ENCODE data around the gene CLIC6. TPM values are rescaled to one million over a fixed set of nuclear protein-coding genes. Genes with fewer than 3 reads are reported as not detected.

CLIC6 gene
- total and polyA plus RNA-seq, 2 experiments from 2014 or later, result 1.1 to 1.5 TPM

- DNase-seq (ENCODE audit: low spot score) (no peak), ATAC-seq (no peak)
- H3K4me1 ChIP-seq (ENCODE audit: insufficient read depth), result no peaks in the 10 kb centered on the region
- Mint-ChIP-seq H3K27me3 (ENCODE audit: insufficient read depth, low read depth, poor library complexity) (peaks cover 5% of the 10 kb centered on the region), H3K4me3 (no peak overlapping the region), H3K9me3 (peaks cover 5% of the 10 kb centered on the region; the same call in 2 of the 3 replicates), H3K27ac (no peak overlapping the region), H3K4me1 (no peaks in the 10 kb centered on the region), H3K36me3 (ENCODE audit: low read depth) (no peaks in the 10 kb centered on the region; the same call in 2 of the 3 replicates)
- no peaks in the 10 kb centered on the region for H3K36me3 ChIP-seq (ENCODE audit: insufficient read depth)
- no peaks in the 10 kb centered on the region for H3K79me2 ChIP-seq (replicated peaks; ENCODE audit: insufficient read depth)
- peaks cover 4% of the 10 kb centered on the region; the same call in 1 of the 2 replicates for H3K9me2 ChIP-seq (ENCODE audit: insufficient read depth)
- H3F3A ChIP-seq (replicated peaks; ENCODE audit: low read depth), result no peaks in the 10 kb centered on the region
- no peak overlapping the region for H3K27ac ChIP-seq (ENCODE audit: low read depth)
- H2AFZ ChIP-seq, result no peak overlapping the region
- TF ChIP-seq CTCF (conservative IDR thresholded peaks at IDR 0.05; ENCODE audit: low read depth in 2 of 2) (no peak), JUNB (IDR thresholded peaks at IDR 0.05; ENCODE audit: unreplicated experiment) (no peak)
- H3K4me3 ChIP-seq, result no peak overlapping the region
- H4K20me1 ChIP-seq (replicated peaks; ENCODE audit: insufficient read depth), result no peaks in the 10 kb centered on the region
- H3K4me2 ChIP-seq, result no peak overlapping the region
- H3K27me3 ChIP-seq (ENCODE audit: insufficient read depth), result no peaks in the 10 kb centered on the region
Measured at GRCh38 chr21:34653522-34653921, 15.3 kb upstream of the CLIC6 start.

GRCh38 chr21:34661848-34662247, 6.9 kb upstream of the CLIC6 start:
- Histone ChIP-seq H3F3A (replicated peaks; ENCODE audit: low read depth) (no peaks in the 10 kb centered on the region), H4K20me1 (replicated peaks; ENCODE audit: insufficient read depth) (0 out of 2 replicates have a peak, but pooled peaks cover 4% of the 10 kb centered on the region), H3K4me2 (no peak overlapping the region), H3K27me3 (ENCODE audit: insufficient read depth) (peaks cover 5% of the 10 kb centered on the region), H3K4me3 (no peak overlapping the region), H3K79me2 (replicated peaks; ENCODE audit: insufficient read depth) (no peaks in the 10 kb centered on the region), H2AFZ (no peak overlapping the region), H3K27ac (ENCODE audit: low read depth) (no peak overlapping the region), H3K9me2 (ENCODE audit: insufficient read depth) (0 out of 2 replicates have a peak, but pooled peaks cover 9% of the 10 kb centered on the region), H3K4me1 (ENCODE audit: insufficient read depth) (no peaks in the 10 kb centered on the region), H3K36me3 (ENCODE audit: insufficient read depth) (no peaks in the 10 kb centered on the region; the same call in 1 of the 2 replicates)
- Mint-ChIP-seq H3K4me3 (no peak overlapping the region), H3K27ac (no peak overlapping the region), H3K9me3 (peaks cover 3% of the 10 kb centered on the region; the same call in 1 of the 3 replicates), H3K36me3 (ENCODE audit: low read depth) (no peaks in the 10 kb centered on the region), H3K27me3 (ENCODE audit: insufficient read depth, low read depth, poor library complexity) (no peaks in the 10 kb centered on the region), H3K4me1 (no peaks in the 10 kb centered on the region)
- TF ChIP-seq NANOG (IDR thresholded peaks at IDR 0.05; ENCODE audit: borderline replicate concordance), result no peak
- no peak for TF ChIP-seq ETS1 (IDR thresholded peaks at IDR 0.05)
- TF ChIP-seq ZNF331 (CRISPR knock-in tag; IDR thresholded peaks at IDR 0.05; ENCODE audit: low read depth), result no peak
- no peak for TF ChIP-seq ZNF114 (CRISPR knock-in tag; IDR thresholded peaks at IDR 0.05)
- TF ChIP-seq CTCF (conservative IDR thresholded peaks at IDR 0.05; ENCODE audit: low read depth in 2 of 2), result no peak
- no peak for TF ChIP-seq EZH2 (IDR thresholded peaks at IDR 0.05; ENCODE audit: low read depth, unreplicated experiment)
- TF ChIP-seq CREB1 (CRISPR knock-in tag; IDR thresholded peaks at IDR 0.05; ENCODE audit: low read depth), result no peak
- ATAC-seq (no peak), DNase-seq (ENCODE audit: low spot score) (no peak)

All from GM23338 (cell line).